Measurements from ENCODE around the gene GPR55. TPM values are rescaled to one million over a fixed set of nuclear protein-coding genes. Genes with fewer than 3 reads are reported as not detected.
A peak's percentile ranks its signal among the peaks of the same experiment; 100 is the strongest.

The GPR55 gene
- total and polyA plus RNA-seq, 8 donors: 0.13 to 0.37 (median 0.19) TPM; not detected in 5

DNA sequence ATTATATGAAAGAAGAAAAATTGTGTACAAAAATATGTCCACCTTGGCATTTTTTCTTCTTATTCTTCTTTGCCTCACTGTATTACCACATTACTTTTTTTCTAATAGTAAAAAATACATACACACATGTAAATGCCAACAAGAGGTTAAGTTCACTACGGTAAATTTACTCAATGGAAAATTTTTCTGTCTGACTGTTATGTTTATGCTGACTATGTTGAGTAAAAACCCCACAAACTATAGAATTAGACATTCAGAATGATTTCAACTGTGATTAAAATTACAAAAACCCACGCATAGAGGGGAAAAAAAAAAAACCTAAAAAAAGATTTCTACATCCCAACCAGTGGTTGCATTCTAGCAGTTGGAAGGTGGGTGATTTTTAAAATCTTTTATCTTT, 5.4 kb downstream of the GPR55 start:
- no peak for DNase-seq
- no peaks in the 10 kb centered on the region for H3K4me1 ChIP-seq
- intact Hi-C loops (cut with DNase I; ENCODE audit: low total_unique reads): loop anchor here (10.0 kb wide), 1 partner anchor 75 kb away; no protein-coding TSS in a partner anchor
- peaks cover 0 to 26% (median 0%) of the 10 kb centered on the region in 3 donors for H3K27me3 ChIP-seq
- H3K9me3 ChIP-seq: no peaks in the 10 kb centered on the region
- no peak overlapping the region for H3K4me3 ChIP-seq
- H3K36me3 ChIP-seq: no peaks in the 10 kb centered on the region
- TF ChIP-seq, protein P1, sequence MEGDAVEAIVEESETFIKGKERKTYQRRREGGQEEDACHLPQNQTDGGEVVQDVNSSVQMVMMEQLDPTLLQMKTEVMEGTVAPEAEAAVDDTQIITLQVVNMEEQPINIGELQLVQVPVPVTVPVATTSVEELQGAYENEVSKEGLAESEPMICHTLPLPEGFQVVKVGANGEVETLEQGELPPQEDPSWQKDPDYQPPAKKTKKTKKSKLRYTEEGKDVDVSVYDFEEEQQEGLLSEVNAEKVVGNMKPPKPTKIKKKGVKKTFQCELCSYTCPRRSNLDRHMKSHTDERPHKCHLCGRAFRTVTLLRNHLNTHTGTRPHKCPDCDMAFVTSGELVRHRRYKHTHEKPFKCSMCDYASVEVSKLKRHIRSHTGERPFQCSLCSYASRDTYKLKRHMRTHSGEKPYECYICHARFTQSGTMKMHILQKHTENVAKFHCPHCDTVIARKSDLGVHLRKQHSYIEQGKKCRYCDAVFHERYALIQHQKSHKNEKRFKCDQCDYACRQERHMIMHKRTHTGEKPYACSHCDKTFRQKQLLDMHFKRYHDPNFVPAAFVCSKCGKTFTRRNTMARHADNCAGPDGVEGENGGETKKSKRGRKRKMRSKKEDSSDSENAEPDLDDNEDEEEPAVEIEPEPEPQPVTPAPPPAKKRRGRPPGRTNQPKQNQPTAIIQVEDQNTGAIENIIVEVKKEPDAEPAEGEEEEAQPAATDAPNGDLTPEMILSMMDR (IDR thresholded peaks at IDR 0.05): no peak
- TF ChIP-seq POLR2A (IDR thresholded peaks at IDR 0.05): no peak
- no peak for TF ChIP-seq POLR2AphosphoS5 (IDR thresholded peaks at IDR 0.05)
- no peak for TF ChIP-seq EP300 (IDR thresholded peaks at IDR 0.05)
- H3K27ac ChIP-seq: no peak overlapping the region
- WGBS, 5 donors: 55 to 62% (median 60%) methylated on average over 2 of the region's 2 CpGs

DNA sequence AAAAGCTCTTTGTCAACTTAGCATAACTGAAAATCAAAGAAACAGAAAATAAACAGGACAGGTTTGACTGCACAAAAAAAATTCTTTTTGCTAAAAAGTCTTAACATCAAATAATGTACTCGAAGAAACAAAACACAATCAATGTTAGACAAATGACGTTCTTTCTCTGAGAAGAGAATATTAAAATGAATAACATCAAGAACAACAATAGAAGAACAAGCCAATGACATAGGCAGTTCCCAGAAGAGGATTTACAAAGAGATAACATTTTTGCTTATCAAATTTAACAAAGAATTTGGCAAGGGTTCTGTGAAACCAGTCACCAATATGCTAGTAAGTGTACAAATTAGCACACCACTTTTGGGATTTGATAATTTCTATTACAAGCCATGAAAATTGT, 5.8 kb downstream of the GPR55 start:
- WGBS, 5 donors: 59 to 75% (median 63%) methylated on average over 2 of the region's 2 CpGs
- Histone ChIP-seq H3K9me3 (no peaks in the 10 kb centered on the region), H3K36me3 (no peaks in the 10 kb centered on the region), H3K27ac (no peak overlapping the region), H3K27me3 (peaks cover 0 to 26% (median 0%) of the 10 kb centered on the region in 3 donors), H3K4me1 (no peaks in the 10 kb centered on the region), H3K4me3 (no peak overlapping the region)
- no peak for DNase-seq
- TF ChIP-seq POLR2AphosphoS5 (IDR thresholded peaks at IDR 0.05): no peak
- no peak for TF ChIP-seq POLR2A (IDR thresholded peaks at IDR 0.05)
- TF ChIP-seq, protein P1 (IDR thresholded peaks at IDR 0.05): no peak
- intact Hi-C loops (cut with DNase I; ENCODE audit: low total_unique reads): loop anchor here (10.0 kb wide), 1 partner anchor 74 kb away; no protein-coding TSS in a partner anchor

- Histone ChIP-seq H3K4me3 (no peak overlapping the region), H3K27me3 (peaks cover 0 to 13% (median 0%) of the 10 kb centered on the region in 3 donors), H3K9me3 (no peaks in the 10 kb centered on the region), H3K36me3 (no peaks in the 10 kb centered on the region), H3K4me1 (no peaks in the 10 kb centered on the region), H3K27ac (no peak overlapping the region)
- no peak for TF ChIP-seq POLR2AphosphoS5 (IDR thresholded peaks at IDR 0.05)
- TF ChIP-seq POLR2A (IDR thresholded peaks at IDR 0.05): no peak
- TF ChIP-seq, protein P1 (IDR thresholded peaks at IDR 0.05): no peak
- TF ChIP-seq EP300 (IDR thresholded peaks at IDR 0.05): no peak
- intact Hi-C loops (cut with DNase I; ENCODE audit: low total_unique reads): loop anchor here (10.0 kb wide), 1 partner anchor 71 kb away; no protein-coding TSS in a partner anchor
- peak in 1 of 2 donors; percentile 15 for DNase-seq
- 81 to 83% (median 82%) methylated on average over 7 of the region's 7 CpGs for WGBS, 5 donors
Measured at GRCh38 chr2:230916218-230916617, 8.8 kb downstream of the GPR55 start.

GRCh38 chr2:230915319-230915718, 9.7 kb downstream of the GPR55 start:
- intact Hi-C loops (cut with DNase I; ENCODE audit: low total_unique reads): loop anchor here (10.0 kb wide), 1 partner anchor 71 kb away; no protein-coding TSS in a partner anchor
- peak in 1 of 2 donors; percentile 1 for DNase-seq

More at GRCh38 chr2:230915319-230915718, 9.7 kb downstream of the GPR55 start:
- TF ChIP-seq POLR2AphosphoS5 (IDR thresholded peaks at IDR 0.05) (no peak), POLR2A (IDR thresholded peaks at IDR 0.05) (no peak), EP300 (IDR thresholded peaks at IDR 0.05) (no peak)
- TF ChIP-seq, protein P1 (IDR thresholded peaks at IDR 0.05): no peak
- WGBS, 5 donors: 50 to 64% (median 54%) methylated on average over 4 to 6 of the region's 6 CpGs
- Histone ChIP-seq H3K36me3 (no peaks in the 10 kb centered on the region), H3K27me3 (peaks cover 0 to 13% (median 0%) of the 10 kb centered on the region in 3 donors), H3K27ac (no peak overlapping the region), H3K4me1 (no peaks in the 10 kb centered on the region), H3K9me3 (no peaks in the 10 kb centered on the region), H3K4me3 (no peak overlapping the region)

All from stomach (tissue), 9 donors.